ENCODE results near the gene GRIA2. TPM values are rescaled to one million over a fixed set of nuclear protein-coding genes. Genes with fewer than 3 reads are reported as not detected.
A peak's percentile ranks its signal among the peaks of the same experiment; 100 is the strongest.
"Not testable (repeated sequence)": the region's sequence is repeated elsewhere in the genome, so short reads cannot be mapped to it uniquely, and the experiment has no call there.

GRIA2 gene
- total RNA-seq, result 0.49 TPM

DNA sequence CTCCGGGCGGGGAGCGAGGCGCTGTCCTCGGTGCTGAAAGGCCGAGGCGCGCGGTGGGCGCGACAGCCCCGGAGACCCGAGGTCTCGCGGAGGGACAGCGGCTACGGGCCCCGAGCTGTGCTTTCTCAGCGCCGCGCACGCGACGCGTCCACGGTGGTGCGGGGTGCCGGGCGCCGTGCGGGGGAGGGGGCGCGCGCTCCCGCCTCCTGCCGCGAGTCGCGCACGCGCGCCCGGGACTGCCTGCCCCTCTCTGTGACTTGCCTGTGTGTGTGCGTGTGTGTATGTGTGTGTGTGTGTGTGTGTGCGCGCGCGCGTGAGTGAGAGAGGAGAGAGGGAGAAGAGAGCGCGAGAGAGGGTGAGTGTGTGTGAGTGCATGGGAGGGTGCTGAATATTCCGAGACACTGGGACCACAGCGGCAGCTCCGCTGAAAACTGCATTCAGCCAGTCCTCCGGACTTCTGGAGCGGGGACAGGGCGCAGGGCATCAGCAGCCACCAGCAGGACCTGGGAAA lies at the start of gene GRIA2:
GRIA2 (plus strand) TSS at position 358 of the 511 bp plus-strand sequence. CDS start 315 bp downstream, outside the sequence.
- Histone ChIP-seq H3K27me3 (peaks cover 13% of the 10 kb centered on the region), H3K36me3 (no peaks in the 10 kb centered on the region), H3K27ac (no peak within 1 kb of the TSS), H3K9me3 (no peaks in the 10 kb centered on the region), H3K4me1 (peaks cover 12% of the 10 kb centered on the region), H3K4me3 (peak within 1 kb of the TSS in 1 of 2 donors; percentile 37)
- intact Hi-C loops (cut with DNase I), result no loop called here
- TF ChIP-seq POLR2A (IDR thresholded peaks at IDR 0.05) (no peak), POLR2AphosphoS5 (IDR thresholded peaks at IDR 0.05; ENCODE audit: insufficient read depth in 1 of 2, low read depth in 1 of 2) (no peak)
- TF ChIP-seq, protein P1, sequence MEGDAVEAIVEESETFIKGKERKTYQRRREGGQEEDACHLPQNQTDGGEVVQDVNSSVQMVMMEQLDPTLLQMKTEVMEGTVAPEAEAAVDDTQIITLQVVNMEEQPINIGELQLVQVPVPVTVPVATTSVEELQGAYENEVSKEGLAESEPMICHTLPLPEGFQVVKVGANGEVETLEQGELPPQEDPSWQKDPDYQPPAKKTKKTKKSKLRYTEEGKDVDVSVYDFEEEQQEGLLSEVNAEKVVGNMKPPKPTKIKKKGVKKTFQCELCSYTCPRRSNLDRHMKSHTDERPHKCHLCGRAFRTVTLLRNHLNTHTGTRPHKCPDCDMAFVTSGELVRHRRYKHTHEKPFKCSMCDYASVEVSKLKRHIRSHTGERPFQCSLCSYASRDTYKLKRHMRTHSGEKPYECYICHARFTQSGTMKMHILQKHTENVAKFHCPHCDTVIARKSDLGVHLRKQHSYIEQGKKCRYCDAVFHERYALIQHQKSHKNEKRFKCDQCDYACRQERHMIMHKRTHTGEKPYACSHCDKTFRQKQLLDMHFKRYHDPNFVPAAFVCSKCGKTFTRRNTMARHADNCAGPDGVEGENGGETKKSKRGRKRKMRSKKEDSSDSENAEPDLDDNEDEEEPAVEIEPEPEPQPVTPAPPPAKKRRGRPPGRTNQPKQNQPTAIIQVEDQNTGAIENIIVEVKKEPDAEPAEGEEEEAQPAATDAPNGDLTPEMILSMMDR (IDR thresholded peaks at IDR 0.05), result no peak
- no peak for DNase-seq (ENCODE audit: extremely low spot score in 2 of 2)

DNA sequence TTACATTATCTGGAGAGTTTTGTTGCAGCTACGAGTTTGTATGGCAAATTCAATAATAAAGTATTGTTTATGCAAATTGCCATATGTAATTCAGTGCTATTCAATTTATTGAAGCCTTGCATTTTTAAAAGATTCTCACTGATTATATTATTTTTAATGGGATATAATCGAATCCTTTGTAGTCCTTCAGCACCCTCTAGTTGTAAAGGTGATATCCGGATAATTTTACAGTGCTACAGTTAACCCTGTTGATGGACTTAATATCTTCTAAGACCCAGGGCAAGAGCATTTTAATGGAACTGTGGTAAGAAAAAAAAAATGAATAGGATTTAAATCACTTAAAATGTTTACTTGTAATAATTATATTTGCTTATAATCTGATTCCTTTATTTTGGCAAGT lies 48.5 kb upstream of the GRIA2 start:
- DNase-seq (ENCODE audit: extremely low spot score in 2 of 2), result no peak
- Histone ChIP-seq H3K27ac (no peak overlapping the region), H3K36me3 (no peaks in the 10 kb centered on the region), H3K9me3 (no peaks in the 10 kb centered on the region), H3K27me3 (no peaks in the 10 kb centered on the region), H3K4me1 (no peaks in the 10 kb centered on the region), H3K4me3 (no peak overlapping the region)
- intact Hi-C loops (cut with DNase I), result no loop called here
- TF ChIP-seq, protein P1 (IDR thresholded peaks at IDR 0.05), result no peak
- TF ChIP-seq POLR2AphosphoS5 (IDR thresholded peaks at IDR 0.05; ENCODE audit: insufficient read depth in 1 of 2, low read depth in 1 of 2) (no peak), POLR2A (IDR thresholded peaks at IDR 0.05) (no peak)

DNA sequence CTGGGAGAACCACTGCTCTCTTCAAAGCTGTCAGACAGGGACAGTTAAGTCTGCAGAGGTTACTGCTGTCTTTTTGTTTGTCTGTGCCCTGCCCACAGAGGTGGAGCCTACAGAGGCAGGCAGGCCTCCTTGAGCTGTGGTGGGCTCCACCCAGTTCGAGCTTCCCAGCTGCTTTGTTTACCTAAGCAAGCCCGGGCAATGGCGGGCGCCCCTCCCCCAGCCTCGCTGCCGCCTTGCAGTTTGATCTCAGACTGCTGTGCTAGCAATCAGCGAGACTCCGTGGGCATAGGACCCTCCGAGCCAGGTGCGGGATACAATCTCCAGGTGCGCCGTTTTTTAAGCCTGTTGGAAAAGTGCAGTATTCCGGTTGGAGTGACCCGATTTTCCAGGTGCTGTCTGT lies 40.3 kb upstream of the GRIA2 start:
- H3K36me3 ChIP-seq; H3K4me3 ChIP-seq; intact Hi-C loops (cut with DNase I); DNase-seq (ENCODE audit: extremely low spot score in 2 of 2); H3K9me3 ChIP-seq; H3K27me3 ChIP-seq; H3K27ac ChIP-seq; H3K4me1 ChIP-seq: not testable (repeated sequence)

DNA sequence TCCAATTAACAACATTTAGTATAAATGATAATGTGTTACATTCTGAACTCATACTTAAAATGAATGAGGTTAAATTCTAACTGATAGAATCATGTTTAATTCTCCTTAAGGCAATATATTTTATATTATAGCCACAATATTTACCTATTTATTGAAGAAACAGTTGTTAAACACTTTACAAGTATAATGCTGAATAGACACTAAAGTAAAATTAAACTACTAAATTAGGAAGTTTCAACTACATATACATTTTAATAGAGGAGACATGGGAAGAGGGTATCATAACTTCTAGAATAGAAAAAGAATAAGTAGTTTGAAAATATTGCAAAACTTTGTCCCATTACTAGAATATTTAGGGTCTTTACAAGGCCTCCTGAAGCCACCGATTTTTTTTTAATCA lies 36.2 kb upstream of the GRIA2 start:
- Histone ChIP-seq H3K9me3 (no peaks in the 10 kb centered on the region), H3K4me1 (no peaks in the 10 kb centered on the region), H3K27ac (no peak overlapping the region), H3K4me3 (no peak overlapping the region), H3K27me3 (no peaks in the 10 kb centered on the region), H3K36me3 (no peaks in the 10 kb centered on the region)
- no peak for TF ChIP-seq POLR2A (IDR thresholded peaks at IDR 0.05)
- TF ChIP-seq, protein P1 (IDR thresholded peaks at IDR 0.05), result no peak
- intact Hi-C loops (cut with DNase I), result no loop called here
- DNase-seq (ENCODE audit: extremely low spot score in 2 of 2), result no peak

DNA sequence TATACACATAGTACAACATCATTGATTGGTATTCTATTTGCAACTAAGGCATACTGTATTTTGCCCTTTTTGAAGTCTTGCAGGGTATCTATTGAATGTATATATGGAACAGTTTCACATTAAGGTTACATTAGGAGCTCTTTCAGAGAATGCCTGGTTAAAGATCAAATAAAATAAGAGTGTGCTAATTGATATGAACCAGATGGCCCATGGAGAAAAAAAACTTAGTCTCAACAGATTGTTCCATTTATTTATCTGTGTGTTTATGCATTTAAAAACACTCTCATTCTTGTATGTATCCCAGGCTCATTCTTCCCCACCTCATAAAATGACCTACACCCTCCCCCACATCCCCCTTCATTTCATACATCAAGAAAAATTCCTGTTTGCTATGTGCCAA lies 35.2 kb upstream of the GRIA2 start:
- H3K36me3 ChIP-seq, result no peaks in the 10 kb centered on the region
- H3K27me3 ChIP-seq, result no peaks in the 10 kb centered on the region
- H3K27ac ChIP-seq, result no peak overlapping the region
- no peaks in the 10 kb centered on the region for H3K4me1 ChIP-seq
- no peak for DNase-seq (ENCODE audit: extremely low spot score in 2 of 2)
- H3K9me3 ChIP-seq, result no peaks in the 10 kb centered on the region
- TF ChIP-seq, protein P1 (IDR thresholded peaks at IDR 0.05), result no peak
- TF ChIP-seq POLR2AphosphoS5 (IDR thresholded peaks at IDR 0.05; ENCODE audit: insufficient read depth in 1 of 2, low read depth in 1 of 2) (no peak), POLR2A (IDR thresholded peaks at IDR 0.05) (no peak)
- intact Hi-C loops (cut with DNase I), result no loop called here
- H3K4me3 ChIP-seq, result no peak overlapping the region

DNA sequence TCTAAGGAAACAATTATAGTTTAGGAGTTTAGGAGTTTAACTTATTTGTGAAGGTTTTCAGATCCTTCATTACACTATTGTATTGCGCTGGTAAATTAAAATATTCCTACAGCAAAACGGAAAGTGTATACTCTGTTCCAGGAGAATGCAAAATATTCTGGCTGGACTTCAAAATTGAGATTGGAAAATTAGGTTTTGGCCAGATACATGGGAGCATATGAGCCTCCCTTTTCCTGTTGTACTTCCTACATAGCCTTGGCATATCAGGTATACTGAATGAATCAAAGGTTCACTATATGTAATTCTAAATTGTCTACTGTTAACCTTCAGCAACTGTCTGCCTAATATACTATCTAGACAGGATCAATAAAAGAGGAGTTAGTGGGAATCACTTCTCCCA lies 25.2 kb upstream of the GRIA2 start:
- Histone ChIP-seq H3K4me3 (no peak overlapping the region), H3K4me1 (no peaks in the 10 kb centered on the region), H3K36me3 (no peaks in the 10 kb centered on the region), H3K27me3 (no peaks in the 10 kb centered on the region), H3K27ac (no peak overlapping the region), H3K9me3 (no peaks in the 10 kb centered on the region)
- DNase-seq (ENCODE audit: extremely low spot score in 2 of 2), result no peak
- TF ChIP-seq, protein P1 (IDR thresholded peaks at IDR 0.05), result no peak
- TF ChIP-seq POLR2A (IDR thresholded peaks at IDR 0.05), result no peak
- TF ChIP-seq POLR2AphosphoS5 (IDR thresholded peaks at IDR 0.05; ENCODE audit: insufficient read depth in 1 of 2, low read depth in 1 of 2), result no peak
- intact Hi-C loops (cut with DNase I), result no loop called here

Data from vagina (tissue), 2 donors.